ENCODE results near the gene MRPS18A. TPM values are rescaled to one million over a fixed set of nuclear protein-coding genes. Genes with fewer than 3 reads are reported as not detected.

The MRPS18A gene
- total RNA-seq, 1 donor from 2014 or later, result 57.0 TPM

- TF ChIP-seq CTCF (IDR thresholded peaks at IDR 0.05), result no peak
- H3K27me3 Mint-ChIP-seq, result peaks cover 5% of the 10 kb centered on the region
- H3K4me3 Mint-ChIP-seq, result no peak overlapping the region
- intact Hi-C loops (cut with micrococcal nuclease), result loop anchor here (10.0 kb wide), 2 partner anchors 333 to 547 kb away; partner anchors contain the start of gene NFKBIE
- ChIA-PET CTCF (interaction anchor here (1.2 kb wide), 1 partner anchor 52 kb away, joined by 3 read pairs; no protein-coding TSS in a partner anchor), POLR2A (interaction anchor here (1.1 kb wide), 1 partner anchor 15 kb away, joined by 3 read pairs; no protein-coding TSS in a partner anchor)
- no peaks in the 10 kb centered on the region for H3K9me3 Mint-ChIP-seq
- ATAC-seq (ENCODE audit: low read depth) (no peak), DNase-seq (no peak)
- no peaks in the 10 kb centered on the region for H3K36me3 Mint-ChIP-seq (ENCODE audit: low read depth)
- H3K4me1 Mint-ChIP-seq, result peaks cover 44% of the 10 kb centered on the region
- peak overlapping the region; percentile 24 for H3K27ac Mint-ChIP-seq
Measured at GRCh38 chr6:43717822-43718221, 30.2 kb upstream of the MRPS18A start.

GRCh38 chr6:43717389-43717788, 29.8 kb upstream of the MRPS18A start:
- no peaks in the 10 kb centered on the region for H3K36me3 Mint-ChIP-seq (ENCODE audit: low read depth)
- H3K4me1 Mint-ChIP-seq, result peaks cover 49% of the 10 kb centered on the region
- H3K27me3 Mint-ChIP-seq, result peaks cover 5% of the 10 kb centered on the region
- ChIA-PET CTCF (no interaction called here), POLR2A (no interaction called here)
- intact Hi-C loops (cut with micrococcal nuclease), result loop anchor here (10.0 kb wide), 2 partner anchors 333 to 547 kb away; partner anchors contain the start of gene NFKBIE
- DNase-seq (no peak), ATAC-seq (ENCODE audit: low read depth) (no peak)
- H3K4me3 Mint-ChIP-seq, result no peak overlapping the region
- no peaks in the 10 kb centered on the region for H3K9me3 Mint-ChIP-seq
- H3K27ac Mint-ChIP-seq, result no peak overlapping the region
- TF ChIP-seq CTCF (IDR thresholded peaks at IDR 0.05), result no peak

DNA sequence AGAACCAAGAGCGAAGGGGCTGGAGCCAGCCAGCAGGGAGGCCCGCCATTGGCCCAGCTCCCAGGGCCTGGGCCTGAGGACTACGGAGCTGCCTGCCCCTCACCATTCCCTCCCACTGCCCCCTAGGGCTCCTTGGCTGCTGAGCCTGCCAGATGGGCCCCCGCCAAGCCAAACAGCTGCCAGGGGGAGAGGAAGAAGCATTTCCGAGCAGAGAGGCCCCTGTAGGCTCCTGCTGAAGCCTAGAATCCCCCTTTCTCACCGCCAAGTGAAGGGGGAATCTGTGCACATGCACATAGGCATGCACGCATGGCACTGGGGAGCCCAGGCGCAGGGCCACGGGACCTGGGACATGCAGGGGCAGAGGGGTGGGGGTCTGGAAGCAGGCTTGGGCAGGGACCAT, 28.5 kb upstream of the MRPS18A start:
- Mint-ChIP-seq H3K36me3 (ENCODE audit: low read depth) (no peaks in the 10 kb centered on the region), H3K9me3 (no peaks in the 10 kb centered on the region), H3K4me3 (no peak overlapping the region), H3K4me1 (peaks cover 58% of the 10 kb centered on the region), H3K27ac (peak overlapping the region; percentile 90), H3K27me3 (peaks cover 5% of the 10 kb centered on the region)
- ChIA-PET POLR2A (interaction anchor here (0.7 to 4.1 kb wide), 5 partner anchors 9 to 590 kb away, joined by 3 to 122 read pairs (median 41); partner anchors contain the start of gene VEGFA), CTCF (interaction anchor here (1.2 to 2.5 kb wide), 4 partner anchors 8 to 363 kb away, joined by 3 to 23 read pairs (median 8); no protein-coding TSS in a partner anchor)
- no peak for TF ChIP-seq CTCF (IDR thresholded peaks at IDR 0.05)
- intact Hi-C loops (cut with micrococcal nuclease), result loop anchor here (10.0 kb wide), 2 partner anchors 331 to 549 kb away; partner anchors contain the start of gene NFKBIE
- ATAC-seq (ENCODE audit: low read depth) (no peak), DNase-seq (no peak)

DNA sequence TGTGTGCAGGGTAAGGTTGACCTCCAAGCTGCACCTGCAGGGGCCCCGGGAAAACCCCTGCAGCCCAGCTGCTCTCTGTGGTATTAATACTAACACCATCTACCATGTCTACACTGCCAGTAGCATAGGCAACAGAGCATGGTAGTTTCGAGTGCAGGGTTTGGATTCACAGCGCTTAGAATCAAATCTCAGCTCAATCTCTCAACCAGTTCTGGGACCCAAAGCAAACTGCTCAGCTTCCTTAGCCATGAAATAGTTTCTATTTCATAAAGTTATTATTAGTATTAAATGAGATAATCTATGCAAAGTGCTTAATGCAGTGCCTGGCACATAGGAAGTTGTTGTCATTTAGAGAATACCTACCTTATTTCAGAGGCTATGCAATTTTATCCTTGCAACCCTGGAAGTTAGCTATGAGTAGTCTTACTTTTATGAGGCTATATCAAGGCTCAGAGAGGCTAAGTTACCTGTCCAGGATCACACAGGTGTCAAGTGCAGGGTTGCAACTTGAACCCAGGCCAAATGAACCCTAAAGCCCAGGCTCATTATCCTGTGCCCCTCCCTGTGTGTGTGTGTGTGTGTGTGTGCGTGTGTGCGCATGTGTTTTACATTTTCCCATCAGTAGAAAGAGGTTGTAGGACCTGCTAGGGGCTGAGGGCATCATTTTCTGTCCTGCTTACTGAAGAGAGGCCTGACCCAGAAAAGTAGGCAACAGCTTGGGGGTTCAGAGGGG, 27.6 kb upstream of the MRPS18A start:
- ChIA-PET CTCF (interaction anchor here (0.7 to 2.5 kb wide), 10 partner anchors 9 to 364 kb away, joined by 3 to 23 read pairs (median 6); partner anchors contain the start of gene VEGFA), POLR2A (interaction anchor here (0.6 to 4.1 kb wide), 24 partner anchors 10 to 1151 kb away, joined by 3 to 122 read pairs (median 4); partner anchors contain the start of genes GTPBP2, HSP90AB1, MAD2L1BP and MRPS18A)
- Mint-ChIP-seq H3K4me3 (peak overlapping the region; percentile 81), H3K27me3 (peaks cover 5% of the 10 kb centered on the region), H3K9me3 (no peaks in the 10 kb centered on the region), H3K27ac (peak overlapping the region; percentile 91), H3K36me3 (ENCODE audit: low read depth) (no peaks in the 10 kb centered on the region), H3K4me1 (peaks cover 60% of the 10 kb centered on the region)
- DNase-seq, result no peak
- ATAC-seq (ENCODE audit: low read depth), result peak; percentile 82
- TF ChIP-seq CTCF (IDR thresholded peaks at IDR 0.05), result no peak
- intact Hi-C loops (cut with micrococcal nuclease), result loop anchor here (1.0 to 10.0 kb wide), 8 partner anchors 10 to 598 kb away; partner anchors contain the start of genes AARS2, MRPS18A and NFKBIE

Data from activated B cell treated with CpG ODN at 0.5 μM for 24 hours (primary cell).